Heart right ventricle (tissue), 16 donors: ENCODE data around the gene STARD3NL. TPM values are rescaled to one million over a fixed set of nuclear protein-coding genes. Genes with fewer than 3 reads are reported as not detected.

ENCODE experiments used
- ATAC-seq, 8 donors: fragments of 200-7000 bp; cut with Tn5 transposase; one replicate each; pipeline ENCODE4 v1.9.1; 2020; ENCODE audit warnings: mild to moderate bottlenecking in 8 of 8, moderate library complexity in 8 of 8, moderate number of reproducible peaks in 1 of 8
- DNase-seq, 2 donors: peaks; one replicate each; pipeline ENCODE4 v3.0.0-alpha.2; 2020
- H3K27ac ChIP-seq, 10 donors: fragments of 200-600 bp; sonication (generic) in 2 of 10; one replicate each; pipeline versions ENCODE4 v1.5.0 to v1.8.0; 2020 to 2022; ENCODE audit warnings: mild to moderate bottlenecking in 3 of 10
- H3K27me3 ChIP-seq, 7 donors: fragments of 200-600 bp; one replicate each; pipeline ENCODE4 v1.8.0; 2021 to 2022; ENCODE audit warnings: mild to moderate bottlenecking in 2 of 7
- H3K36me3 ChIP-seq, 9 donors: fragments of 200-600 bp; sonication (generic) in 1 of 9; one replicate each; pipeline versions ENCODE4 v1.5.0 to v1.8.0; 2020 to 2022; ENCODE audit warnings: mild to moderate bottlenecking in 2 of 9
- H3K4me1 ChIP-seq, 9 donors: fragments of 200-600 bp; sonication (generic) in 1 of 9; one replicate each; pipeline versions ENCODE4 v1.5.0 to v1.8.0; 2020 to 2022; ENCODE audit warnings: mild to moderate bottlenecking in 4 of 9
- H3K4me3 ChIP-seq, 10 donors: fragments of 200-600 bp; sonication (generic) in 2 of 10; one replicate each; pipeline versions ENCODE4 v1.5.0 to v1.8.0; 2020 to 2022; ENCODE audit warnings: mild to moderate bottlenecking in 7 of 10, moderate library complexity in 2 of 10
- H3K9me3 ChIP-seq, 11 donors: fragments of 200-600 bp in 10 of 11; sonication (generic) in 2 of 11; one replicate each; pipeline versions ENCODE4 v1.5.0 to v1.8.0; 2013 to 2022; ENCODE audit warnings: mild to moderate bottlenecking in 2 of 11, control low read depth in 1 of 11, moderate library complexity in 1 of 11
- WGBS, 2 donors: extraction: QIAGEN DNeasy Blood & Tissue Kit; methylation state at CpG; one replicate each; pipeline ENCODE4 v1.1.7; 2013; ENCODE audit warnings: inconsistent platforms in 1 of 2; 5-methylcytosine and 5-hydroxymethylcytosine counted together
- intact Hi-C, 10 donors: fragments of 100-400 bp; cut with DNase I; formaldehyde crosslinking; loops; one replicate each; pipeline versions ENCODE4 v1.11.1 to v1.14.2; 2022
- polyA plus RNA-seq, 2 donors: library from polyadenylated mRNA; stranded (reverse); fragments of 200-250 nt; gene quantifications; one replicate each; pipeline ENCODE4 v1.2.3, GENCODE V29; 2013
- total RNA-seq, 10 donors: library from RNA; stranded (reverse); fragmentation: NEBNext Ultra II Directional in 3 of 10; extraction: Animal tissue kit (Norgen Biotek cat#: 25700) in 3 of 10; gene quantifications; one replicate each; pipeline versions ENCODE4 v1.2.1 to v1.2.4, GENCODE V29; 2021 to 2023
- TF ChIP-seq, protein P1 (sequence below), 9 donors: fragments of 200-600 bp; sonication (generic) in 2 of 9; IDR thresholded peaks; one replicate each; pipeline versions ENCODE4 v1.5.0 to v1.8.0; 2021 to 2022; ENCODE audit warnings: antibody characterized with exemption in 9 of 9, mild to moderate bottlenecking in 5 of 9, moderate library complexity in 1 of 9
- donor health status: Arrhythmogenic right ventricular cardiomyopathy.
- donor health status: ischemic (EF 13 %, LVEDD 7.1; RV severe dilation, severe dysfunction).
- donor health status: healthy with polysubstance abuse.
- donor health status: DM: no; HTN: yes; CAD: no.
- donor health status: DM: no; HTN: no; CAD: no.
- donor health status: ischemic (EF 25% LVEDD 6.9; RV normal size, moderate dysfunction).
- donor health status: ischemic (EF 25% LVEDD 5.7; RV mildly dilated, moderate dysfunction).
- donor health status: healthy.
- donor health status: DM: yes; HTN: yes; CAD: no.
- donor health status: Ischemic cardiomyopathy.
- donor health status: ischemic (EF 35%, LVEDD 5.7; RV mildly dilated, moderate dysfunction).
- donor health status: nonischemic (EF 11% LVEDD 7.7; RV severe dilation, severe dysfunction).
- donor health status: DM: yes; HTN: yes; CAD: no.
- donor health status: PGD.
- donor health status: ischemic (EF 29% LVEDD 5.4; RV normal size, mild dysfunction).
- donor health status: nonischemic (EF 23%, LVEDD 6.1; RV moderate dilation, normal function).

The STARD3NL gene
- total and polyA plus RNA-seq, 12 donors, result 11.9 to 29.3 (median 24.1) TPM

DNA sequence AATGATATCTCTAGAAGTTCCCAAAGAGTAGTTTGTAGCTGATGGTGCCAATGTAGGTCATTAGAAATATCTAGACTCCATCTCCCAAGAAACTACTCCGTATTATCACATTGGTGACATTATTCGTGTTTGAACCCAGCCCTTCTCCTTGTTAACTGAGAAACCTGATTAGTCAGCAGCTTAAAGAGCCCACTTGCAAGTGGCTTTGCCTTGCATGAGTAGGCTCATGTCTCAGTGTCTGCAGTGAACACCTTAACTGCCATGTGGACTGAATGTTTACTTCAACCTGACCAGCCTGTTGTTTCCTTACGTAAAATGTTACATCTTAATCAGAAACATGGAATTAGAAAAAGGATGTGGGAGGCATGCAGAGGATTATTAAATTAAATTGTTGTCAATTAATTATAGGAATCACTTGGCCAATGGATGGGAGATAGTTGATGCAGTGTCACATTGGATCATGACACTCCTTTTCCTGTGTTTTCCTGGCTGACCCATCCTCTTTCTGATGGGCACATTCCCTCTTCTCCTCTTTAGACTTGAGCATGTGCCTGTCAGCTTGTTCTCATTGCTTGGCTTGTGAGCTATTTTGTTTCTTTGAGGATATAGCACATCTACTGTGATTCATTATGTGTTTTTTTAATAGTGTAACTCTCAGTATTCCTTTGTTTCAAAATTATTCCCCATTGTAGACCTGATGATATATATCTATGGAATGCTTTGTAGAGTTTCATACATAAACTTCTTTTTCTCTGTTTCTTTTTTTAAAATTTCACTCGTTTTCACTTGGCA is 18.0 kb downstream of the STARD3NL start:
- H3K9me3 ChIP-seq, result peaks cover 0 to 20% (median 10%) of the 10 kb centered on the region in 11 donors

DNA sequence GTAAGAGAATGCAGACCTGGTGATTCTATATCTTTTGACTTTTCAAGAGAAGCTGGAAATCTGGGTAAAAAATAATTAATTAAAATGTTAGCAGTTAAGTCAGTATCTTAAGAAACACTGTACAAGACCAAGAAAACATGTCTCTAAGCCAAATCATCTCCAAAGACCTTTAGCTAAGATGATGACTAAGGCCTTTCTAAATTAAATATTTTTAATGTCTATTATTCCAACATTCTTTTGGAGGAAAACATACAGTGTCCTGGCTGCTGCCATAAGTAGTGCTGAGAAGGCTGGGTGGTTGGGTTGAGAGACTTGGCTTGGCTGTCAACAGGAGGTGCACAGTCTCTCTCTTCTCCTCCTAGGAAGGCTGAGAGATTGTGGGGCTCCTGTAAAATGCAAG is 20.3 kb downstream of the STARD3NL start:
- ATAC-seq (no peak), DNase-seq (no peak)
- peaks cover 0 to 48% (median 40%) of the 10 kb centered on the region in 9 donors for H3K4me1 ChIP-seq
- no peak overlapping the region for H3K4me3 ChIP-seq
- TF ChIP-seq, protein P1, sequence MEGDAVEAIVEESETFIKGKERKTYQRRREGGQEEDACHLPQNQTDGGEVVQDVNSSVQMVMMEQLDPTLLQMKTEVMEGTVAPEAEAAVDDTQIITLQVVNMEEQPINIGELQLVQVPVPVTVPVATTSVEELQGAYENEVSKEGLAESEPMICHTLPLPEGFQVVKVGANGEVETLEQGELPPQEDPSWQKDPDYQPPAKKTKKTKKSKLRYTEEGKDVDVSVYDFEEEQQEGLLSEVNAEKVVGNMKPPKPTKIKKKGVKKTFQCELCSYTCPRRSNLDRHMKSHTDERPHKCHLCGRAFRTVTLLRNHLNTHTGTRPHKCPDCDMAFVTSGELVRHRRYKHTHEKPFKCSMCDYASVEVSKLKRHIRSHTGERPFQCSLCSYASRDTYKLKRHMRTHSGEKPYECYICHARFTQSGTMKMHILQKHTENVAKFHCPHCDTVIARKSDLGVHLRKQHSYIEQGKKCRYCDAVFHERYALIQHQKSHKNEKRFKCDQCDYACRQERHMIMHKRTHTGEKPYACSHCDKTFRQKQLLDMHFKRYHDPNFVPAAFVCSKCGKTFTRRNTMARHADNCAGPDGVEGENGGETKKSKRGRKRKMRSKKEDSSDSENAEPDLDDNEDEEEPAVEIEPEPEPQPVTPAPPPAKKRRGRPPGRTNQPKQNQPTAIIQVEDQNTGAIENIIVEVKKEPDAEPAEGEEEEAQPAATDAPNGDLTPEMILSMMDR (IDR thresholded peaks at IDR 0.05), result no peak
- no peaks in the 10 kb centered on the region for H3K27me3 ChIP-seq
- H3K27ac ChIP-seq, result no peak overlapping the region
- no peaks in the 10 kb centered on the region for H3K9me3 ChIP-seq
- intact Hi-C loops, result loop anchor here in 1 of 10 donors (2.0 kb wide), 1 partner anchor 16 kb away; no protein-coding TSS in a partner anchor
- peaks cover 0 to 8% (median 0%) of the 10 kb centered on the region in 9 donors for H3K36me3 ChIP-seq

More for the DNA sequence above, 18.0 kb downstream of the STARD3NL start:
- Histone ChIP-seq H3K27me3 (no peaks in the 10 kb centered on the region), H3K4me3 (no peak overlapping the region), H3K27ac (no peak overlapping the region), H3K4me1 (peaks cover 0 to 54% (median 40%) of the 10 kb centered on the region in 9 donors), H3K36me3 (no peaks in the 10 kb centered on the region)
- intact Hi-C loops, result no loop called here
- TF ChIP-seq, protein P1 (IDR thresholded peaks at IDR 0.05), result no peak
- 74 to 78% methylated on average over 4 of the region's 4 CpGs for WGBS, 2 donors
- no peak for ATAC-seq
- no peak for DNase-seq

DNA sequence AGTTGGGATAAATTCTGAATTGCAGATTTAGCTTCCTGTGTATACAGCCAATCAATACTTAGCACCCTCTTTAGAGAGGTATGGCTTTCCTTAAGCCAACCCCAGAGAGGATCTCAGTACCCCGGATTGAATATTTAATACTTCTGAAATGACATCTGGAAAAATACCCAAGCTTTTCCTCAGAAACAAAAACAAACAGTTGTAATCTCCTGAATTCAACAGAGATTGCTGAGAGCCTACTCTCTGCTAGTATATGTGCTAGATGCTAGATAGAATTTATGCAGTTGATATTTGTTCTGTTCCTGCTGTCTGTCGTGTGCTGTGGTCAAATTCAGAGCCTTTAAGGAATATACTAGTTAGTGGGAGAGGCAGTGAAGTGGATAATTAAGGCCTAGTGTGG is 21.1 kb downstream of the STARD3NL start:
- DNase-seq (no peak), ATAC-seq (peak in 1 of 8 donors; percentile 25)
- Histone ChIP-seq H3K36me3 (peaks cover 0 to 11% (median 0%) of the 10 kb centered on the region in 9 donors), H3K27ac (no peak overlapping the region), H3K27me3 (no peaks in the 10 kb centered on the region), H3K4me3 (no peak overlapping the region), H3K9me3 (no peaks in the 10 kb centered on the region), H3K4me1 (peaks cover 0 to 48% (median 40%) of the 10 kb centered on the region in 9 donors)
- TF ChIP-seq, protein P1 (IDR thresholded peaks at IDR 0.05), result no peak
- intact Hi-C loops, result loop anchor here in 1 of 10 donors (2.0 kb wide), 1 partner anchor 16 kb away; no protein-coding TSS in a partner anchor
- 48 to 60% methylated on average over 2 of the region's 2 CpGs for WGBS, 2 donors

DNA sequence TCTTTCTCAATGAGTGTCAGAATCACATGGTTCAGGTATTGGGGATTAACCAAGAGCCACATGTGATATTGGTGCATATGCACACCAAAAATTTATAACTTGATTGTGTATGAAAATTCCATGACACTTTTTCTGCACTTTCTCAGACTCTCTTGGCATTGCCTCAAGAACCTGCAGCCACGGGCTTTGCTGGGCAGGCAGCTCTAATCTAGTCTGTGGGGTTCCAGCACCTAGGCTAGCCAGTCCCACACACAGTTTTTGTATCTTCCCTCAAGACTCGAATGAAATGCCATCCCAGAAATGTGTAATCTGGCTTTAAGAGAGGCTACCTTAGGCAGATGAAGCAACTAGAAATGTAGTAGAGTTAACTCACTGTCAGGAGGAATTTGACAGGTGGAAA is 21.7 kb downstream of the STARD3NL start:
- intact Hi-C loops, result loop anchor here in 1 of 10 donors (2.0 kb wide), 1 partner anchor 17 kb away; no protein-coding TSS in a partner anchor
- 51% methylated on average over 2 of the region's 2 CpGs for WGBS, 2 donors
- H3K4me1 ChIP-seq, result peaks cover 0 to 48% (median 40%) of the 10 kb centered on the region in 9 donors
- peaks cover 0 to 11% (median 0%) of the 10 kb centered on the region in 9 donors for H3K36me3 ChIP-seq
- no peak for DNase-seq
- no peak overlapping the region for H3K4me3 ChIP-seq
- H3K9me3 ChIP-seq, result no peaks in the 10 kb centered on the region
- ATAC-seq, result no peak
- no peaks in the 10 kb centered on the region for H3K27me3 ChIP-seq
- TF ChIP-seq, protein P1 (IDR thresholded peaks at IDR 0.05), result no peak
- no peak overlapping the region for H3K27ac ChIP-seq
